HL-60 (cell line): ENCODE data around the gene FSIP1.

Experiments
- DNase-seq, 2 experiments: peaks; one replicate each; pipeline ENCODE4 v3.0.0-alpha.2; 2010 to 2020; ENCODE audit warnings: low read depth in 1 of 2, low spot score in 1 of 2
- H3K27ac ChIP-seq: fragments of 250-450 bp; sonication (Bioruptor Pico); replicated peaks from 2 replicates; pipeline ENCODE4 v1.5.1; 2020; ENCODE audit warnings: mild to moderate bottlenecking, moderate library complexity
- H3K27me3 ChIP-seq: fragments of 250-450 bp; sonication (Bioruptor Pico); 2 replicates; pipeline ENCODE4 v1.5.1; 2021; ENCODE audit warnings: mild to moderate bottlenecking, moderate library complexity; ENCODE audit not compliant: insufficient read depth, poor library complexity, severe bottlenecking
- H3K4me3 ChIP-seq: replicated peaks from 2 replicates; pipeline ENCODE4 v1.5.1; 2011; ENCODE audit warnings: mild to moderate bottlenecking, control low read depth, low read length; ENCODE audit not compliant: insufficient read depth
- GABPA ChIP-seq: IDR thresholded peaks from 2 replicates; pipeline ENCODE4 v1.6.1; 2012; ENCODE audit warnings: low read depth
- POLR2AphosphoS5 ChIP-seq: IDR thresholded peaks from 2 replicates; pipeline ENCODE4 v1.6.1; 2012; ENCODE audit warnings: low read depth
- SPI1 ChIP-seq: IDR thresholded peaks from 2 replicates; pipeline ENCODE4 v1.6.1; 2012; ENCODE audit warnings: low read depth, mild to moderate bottlenecking, borderline replicate concordance
- TF ChIP-seq, protein P1 (sequence below): IDR thresholded peaks from one replicate; pipeline ENCODE4 v1.5.1; 2011; ENCODE audit warnings: low read length, control low read depth, inconsistent platforms; ENCODE audit not compliant: insufficient read depth
- TF ChIP-seq, protein P2 (sequence below): IDR thresholded peaks from 2 replicates; pipeline ENCODE4 v1.6.1; 2012; ENCODE audit warnings: low read depth; ENCODE audit not compliant: insufficient replicate concordance

The FSIP1 gene

DNA sequence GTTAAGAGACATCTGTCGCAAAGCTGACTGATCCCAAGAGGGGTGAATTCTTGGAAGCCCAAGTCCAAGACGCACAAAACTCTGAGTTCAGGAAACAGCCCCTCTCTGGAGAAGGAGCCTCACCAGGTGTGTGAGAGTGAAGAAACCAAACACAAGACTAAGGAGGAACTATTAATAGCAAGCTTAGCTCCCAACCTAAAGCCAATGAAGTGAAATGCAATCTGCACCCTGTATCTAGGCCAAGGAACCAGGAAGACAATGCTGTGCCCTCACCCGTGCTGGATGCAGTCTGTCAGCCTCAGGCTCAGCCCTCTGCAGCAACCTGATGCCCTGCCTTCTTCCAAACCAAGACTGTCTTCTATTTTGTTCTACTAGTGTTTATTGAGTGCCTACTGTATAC is 224.2 kb downstream of the FSIP1 start:
- H3K27me3 ChIP-seq: no peaks in the 10 kb centered on the region
- H3K4me3 ChIP-seq: no peak overlapping the region
- no peak for DNase-seq
- no peak overlapping the region for H3K27ac ChIP-seq
- TF ChIP-seq POLR2AphosphoS5 (no peak), SPI1 (no peak)
- TF ChIP-seq, protein P1, sequence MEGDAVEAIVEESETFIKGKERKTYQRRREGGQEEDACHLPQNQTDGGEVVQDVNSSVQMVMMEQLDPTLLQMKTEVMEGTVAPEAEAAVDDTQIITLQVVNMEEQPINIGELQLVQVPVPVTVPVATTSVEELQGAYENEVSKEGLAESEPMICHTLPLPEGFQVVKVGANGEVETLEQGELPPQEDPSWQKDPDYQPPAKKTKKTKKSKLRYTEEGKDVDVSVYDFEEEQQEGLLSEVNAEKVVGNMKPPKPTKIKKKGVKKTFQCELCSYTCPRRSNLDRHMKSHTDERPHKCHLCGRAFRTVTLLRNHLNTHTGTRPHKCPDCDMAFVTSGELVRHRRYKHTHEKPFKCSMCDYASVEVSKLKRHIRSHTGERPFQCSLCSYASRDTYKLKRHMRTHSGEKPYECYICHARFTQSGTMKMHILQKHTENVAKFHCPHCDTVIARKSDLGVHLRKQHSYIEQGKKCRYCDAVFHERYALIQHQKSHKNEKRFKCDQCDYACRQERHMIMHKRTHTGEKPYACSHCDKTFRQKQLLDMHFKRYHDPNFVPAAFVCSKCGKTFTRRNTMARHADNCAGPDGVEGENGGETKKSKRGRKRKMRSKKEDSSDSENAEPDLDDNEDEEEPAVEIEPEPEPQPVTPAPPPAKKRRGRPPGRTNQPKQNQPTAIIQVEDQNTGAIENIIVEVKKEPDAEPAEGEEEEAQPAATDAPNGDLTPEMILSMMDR: no peak
- TF ChIP-seq, protein P2, sequence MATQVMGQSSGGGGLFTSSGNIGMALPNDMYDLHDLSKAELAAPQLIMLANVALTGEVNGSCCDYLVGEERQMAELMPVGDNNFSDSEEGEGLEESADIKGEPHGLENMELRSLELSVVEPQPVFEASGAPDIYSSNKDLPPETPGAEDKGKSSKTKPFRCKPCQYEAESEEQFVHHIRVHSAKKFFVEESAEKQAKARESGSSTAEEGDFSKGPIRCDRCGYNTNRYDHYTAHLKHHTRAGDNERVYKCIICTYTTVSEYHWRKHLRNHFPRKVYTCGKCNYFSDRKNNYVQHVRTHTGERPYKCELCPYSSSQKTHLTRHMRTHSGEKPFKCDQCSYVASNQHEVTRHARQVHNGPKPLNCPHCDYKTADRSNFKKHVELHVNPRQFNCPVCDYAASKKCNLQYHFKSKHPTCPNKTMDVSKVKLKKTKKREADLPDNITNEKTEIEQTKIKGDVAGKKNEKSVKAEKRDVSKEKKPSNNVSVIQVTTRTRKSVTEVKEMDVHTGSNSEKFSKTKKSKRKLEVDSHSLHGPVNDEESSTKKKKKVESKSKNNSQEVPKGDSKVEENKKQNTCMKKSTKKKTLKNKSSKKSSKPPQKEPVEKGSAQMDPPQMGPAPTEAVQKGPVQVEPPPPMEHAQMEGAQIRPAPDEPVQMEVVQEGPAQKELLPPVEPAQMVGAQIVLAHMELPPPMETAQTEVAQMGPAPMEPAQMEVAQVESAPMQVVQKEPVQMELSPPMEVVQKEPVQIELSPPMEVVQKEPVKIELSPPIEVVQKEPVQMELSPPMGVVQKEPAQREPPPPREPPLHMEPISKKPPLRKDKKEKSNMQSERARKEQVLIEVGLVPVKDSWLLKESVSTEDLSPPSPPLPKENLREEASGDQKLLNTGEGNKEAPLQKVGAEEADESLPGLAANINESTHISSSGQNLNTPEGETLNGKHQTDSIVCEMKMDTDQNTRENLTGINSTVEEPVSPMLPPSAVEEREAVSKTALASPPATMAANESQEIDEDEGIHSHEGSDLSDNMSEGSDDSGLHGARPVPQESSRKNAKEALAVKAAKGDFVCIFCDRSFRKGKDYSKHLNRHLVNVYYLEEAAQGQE: no peak

DNA sequence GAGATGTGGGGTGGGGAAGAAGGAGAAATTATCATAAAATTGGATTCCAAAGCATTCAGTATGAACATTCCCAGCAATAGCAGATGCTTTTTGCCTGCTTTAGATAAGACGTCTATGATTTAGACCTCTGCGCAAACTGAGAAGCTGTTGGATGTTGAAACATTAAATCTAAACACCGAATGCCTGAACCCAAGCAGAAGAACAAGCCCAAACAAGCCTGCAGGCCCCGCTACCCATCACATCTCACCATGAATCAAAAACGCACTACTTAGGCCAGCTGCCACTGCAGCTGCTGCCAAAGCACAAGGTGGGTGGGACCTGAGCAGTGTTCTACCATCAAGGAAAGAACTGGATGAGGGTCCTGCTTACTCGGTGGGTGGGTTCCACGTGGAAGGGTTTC is 226.2 kb downstream of the FSIP1 start:
- no peaks in the 10 kb centered on the region for H3K27me3 ChIP-seq
- no peak overlapping the region for H3K4me3 ChIP-seq
- H3K27ac ChIP-seq: no peak overlapping the region
- DNase-seq: no peak
- TF ChIP-seq, protein P2: no peak
- TF ChIP-seq GABPA (no peak), SPI1 (no peak), POLR2AphosphoS5 (no peak)
- TF ChIP-seq, protein P1: no peak

DNA sequence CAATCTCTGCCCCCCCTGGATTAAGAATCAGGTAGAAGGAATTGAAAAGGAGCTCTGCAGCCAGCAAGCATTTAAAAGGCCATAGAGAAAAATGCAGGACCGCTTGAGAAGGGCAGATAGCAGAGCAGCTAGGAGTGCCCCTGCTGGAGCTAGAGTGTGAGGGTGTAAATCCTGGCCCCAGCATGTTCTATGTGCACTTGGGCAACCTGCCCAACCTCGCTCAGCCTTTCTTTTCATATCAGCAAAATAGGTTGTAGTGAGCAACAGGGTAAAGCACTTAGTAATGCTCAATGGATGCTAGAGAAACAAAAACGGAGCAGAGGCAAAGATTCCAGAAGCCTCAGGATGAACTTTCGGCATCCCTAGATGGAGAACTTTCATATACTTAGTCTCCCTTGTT is 226.8 kb downstream of the FSIP1 start:
- TF ChIP-seq POLR2AphosphoS5 (no peak), GABPA (no peak), SPI1 (no peak)
- TF ChIP-seq, protein P2: no peak
- TF ChIP-seq, protein P1: no peak
- no peak overlapping the region for H3K4me3 ChIP-seq
- no peak overlapping the region for H3K27ac ChIP-seq
- no peaks in the 10 kb centered on the region for H3K27me3 ChIP-seq
- DNase-seq: no peak
